Measurements from ENCODE around the gene XYLT1. TPM values are rescaled to one million over a fixed set of nuclear protein-coding genes. Genes with fewer than 3 reads are reported as not detected.

XYLT1 gene
- total and polyA plus RNA-seq, 2 of the 8 experiments (the other 6 are each of a cell fraction or from before 2014, with no cell fraction given): 6.6 to 25.4 TPM

DNA sequence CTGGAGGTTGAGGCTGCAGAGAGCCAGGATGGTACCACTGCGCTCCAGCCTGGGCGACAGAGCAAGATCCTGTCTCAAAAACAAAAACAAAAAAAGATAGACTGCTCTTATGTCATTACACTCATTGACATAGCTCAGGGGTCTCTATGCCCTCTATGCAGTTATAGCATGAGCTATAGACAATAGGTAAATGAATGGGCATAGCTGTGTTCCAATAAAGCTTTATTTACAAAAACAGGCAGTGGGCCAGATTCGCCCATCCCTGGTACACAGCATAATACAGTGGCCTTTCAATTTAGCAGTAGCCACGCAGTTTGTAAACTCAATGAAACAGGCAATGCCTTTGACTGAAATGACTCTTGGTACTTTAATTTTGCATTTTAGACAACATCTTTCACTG, 51.5 kb downstream of the XYLT1 start (continued):
- no peak for TF ChIP-seq ZNF274 (IDR thresholded peaks at IDR 0.05; ENCODE audit: borderline replicate concordance, extremely low read depth, low read length)

All from H1 (cell line).